HepG2 (cell line): ENCODE measurements around the gene PRKCE. TPM values are rescaled to one million over a fixed set of nuclear protein-coding genes. Genes with fewer than 3 reads are reported as not detected.

Experiments used
- ATF2 ChIP-seq: sonication (generic); formaldehyde crosslinking; IDR thresholded peaks from 2 replicates; pipeline ENCODE4 v1.4.0; 2020; ENCODE audit warnings: missing genetic modification reagents
- NFYB ChIP-seq: sonication (generic); formaldehyde crosslinking; IDR thresholded peaks from 2 replicates; pipeline ENCODE4 v1.4.0; 2020; ENCODE audit warnings: missing genetic modification reagents
- SP2 ChIP-seq: sonication (generic); formaldehyde crosslinking; IDR thresholded peaks from 2 replicates; pipeline ENCODE4 v1.5.1; 2020; ENCODE audit warnings: mild to moderate bottlenecking, missing genetic modification reagents
- ZFP36L1 ChIP-seq: sonication (generic); formaldehyde crosslinking; IDR thresholded peaks from 2 replicates; pipeline ENCODE4 v1.8.0; 2022; ENCODE audit warnings: mild to moderate bottlenecking, missing genetic modification reagents, moderate library complexity
- ZNF574 ChIP-seq: sonication (generic); formaldehyde crosslinking; IDR thresholded peaks from 2 replicates; pipeline ENCODE4 v1.4.0; 2020; ENCODE audit warnings: missing genetic modification reagents
- ZNF746 ChIP-seq: sonication (generic); formaldehyde crosslinking; IDR thresholded peaks from 2 replicates; pipeline ENCODE4 v1.8.0; 2022; ENCODE audit warnings: mild to moderate bottlenecking, missing genetic modification reagents
- ZNF766 ChIP-seq: sonication (generic); formaldehyde crosslinking; IDR thresholded peaks from 2 replicates; pipeline ENCODE4 v1.5.0; 2020; ENCODE audit warnings: missing genetic modification reagents, borderline replicate concordance
- polyA plus RNA-seq, 8 experiments: library from polyadenylated mRNA; depleted of rRNA in 3 of 8; stranded (reverse) in 7 of 8; unstranded in 1 of 8; fragments of >200 nt; fragmentation: Illumina TruSeq in 4 of 8; extraction: Trizol in 4 of 8; gene quantifications; 2 replicates each; pipeline versions ENCODE4 v1.2.1 to v1.2.3, GENCODE V29; 2011 to 2016; ENCODE audit warnings: low read depth in 4 of 8, missing spikeins in 1 of 8, mixed read lengths in 1 of 8; ENCODE audit not compliant: insufficient read depth in 1 of 8
- total RNA-seq, 5 experiments: library from RNA; depleted of rRNA; stranded (reverse); fragments of >200 nt; fragmentation: Illumina TruSeq; extraction: Trizol; gene quantifications; 2 replicates each; pipeline ENCODE4 v1.2.3, GENCODE V29; 2016; ENCODE audit warnings: low read depth in 1 of 5
- TF ChIP-seq, protein P1 (sequence below): sonication (generic); formaldehyde crosslinking; IDR thresholded peaks from 2 replicates; pipeline ENCODE4 v1.5.1; 2020; ENCODE audit warnings: missing genetic modification reagents, mild to moderate bottlenecking, borderline replicate concordance
- TF ChIP-seq, protein P2 (sequence below): sonication (generic); formaldehyde crosslinking; IDR thresholded peaks from 2 replicates; pipeline ENCODE4 v1.9.0; 2021; ENCODE audit warnings: missing genetic modification reagents, borderline replicate concordance
- TF ChIP-seq, protein P3 (sequence below): sonication (generic); formaldehyde crosslinking; IDR thresholded peaks from 2 replicates; pipeline ENCODE4 v1.5.1; 2020; ENCODE audit warnings: mild to moderate bottlenecking, missing genetic modification reagents, moderate library complexity
- TF ChIP-seq, protein P4 (sequence below): sonication (generic); formaldehyde crosslinking; IDR thresholded peaks from 2 replicates; pipeline ENCODE4 v1.5.1; 2020; ENCODE audit warnings: missing genetic modification reagents, mild to moderate bottlenecking, borderline replicate concordance
- TF ChIP-seq, protein P5 (sequence below): sonication (generic); IDR thresholded peaks from 2 replicates; pipeline ENCODE4 v1.6.1; 2016; ENCODE audit warnings: low read depth, borderline replicate concordance

The PRKCE gene
- total and polyA plus RNA-seq, 2 of the 13 experiments (the other 11 are each of a cell fraction or from before 2014, with no cell fraction given): 1.0 to 3.9 TPM

GRCh38 chr2:45652090-45653031 is 886 bp downstream of the PRKCE start (continued):
- TF ChIP-seq ZNF746 (CRISPR knock-in tag): no peak
- TF ChIP-seq, protein P1, sequence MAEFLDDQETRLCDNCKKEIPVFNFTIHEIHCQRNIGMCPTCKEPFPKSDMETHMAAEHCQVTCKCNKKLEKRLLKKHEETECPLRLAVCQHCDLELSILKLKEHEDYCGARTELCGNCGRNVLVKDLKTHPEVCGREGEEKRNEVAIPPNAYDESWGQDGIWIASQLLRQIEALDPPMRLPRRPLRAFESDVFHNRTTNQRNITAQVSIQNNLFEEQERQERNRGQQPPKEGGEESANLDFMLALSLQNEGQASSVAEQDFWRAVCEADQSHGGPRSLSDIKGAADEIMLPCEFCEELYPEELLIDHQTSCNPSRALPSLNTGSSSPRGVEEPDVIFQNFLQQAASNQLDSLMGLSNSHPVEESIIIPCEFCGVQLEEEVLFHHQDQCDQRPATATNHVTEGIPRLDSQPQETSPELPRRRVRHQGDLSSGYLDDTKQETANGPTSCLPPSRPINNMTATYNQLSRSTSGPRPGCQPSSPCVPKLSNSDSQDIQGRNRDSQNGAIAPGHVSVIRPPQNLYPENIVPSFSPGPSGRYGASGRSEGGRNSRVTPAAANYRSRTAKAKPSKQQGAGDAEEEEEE (CRISPR knock-in tag): no peak
- no peak for TF ChIP-seq ZNF574 (CRISPR knock-in tag)
- TF ChIP-seq, protein P2, sequence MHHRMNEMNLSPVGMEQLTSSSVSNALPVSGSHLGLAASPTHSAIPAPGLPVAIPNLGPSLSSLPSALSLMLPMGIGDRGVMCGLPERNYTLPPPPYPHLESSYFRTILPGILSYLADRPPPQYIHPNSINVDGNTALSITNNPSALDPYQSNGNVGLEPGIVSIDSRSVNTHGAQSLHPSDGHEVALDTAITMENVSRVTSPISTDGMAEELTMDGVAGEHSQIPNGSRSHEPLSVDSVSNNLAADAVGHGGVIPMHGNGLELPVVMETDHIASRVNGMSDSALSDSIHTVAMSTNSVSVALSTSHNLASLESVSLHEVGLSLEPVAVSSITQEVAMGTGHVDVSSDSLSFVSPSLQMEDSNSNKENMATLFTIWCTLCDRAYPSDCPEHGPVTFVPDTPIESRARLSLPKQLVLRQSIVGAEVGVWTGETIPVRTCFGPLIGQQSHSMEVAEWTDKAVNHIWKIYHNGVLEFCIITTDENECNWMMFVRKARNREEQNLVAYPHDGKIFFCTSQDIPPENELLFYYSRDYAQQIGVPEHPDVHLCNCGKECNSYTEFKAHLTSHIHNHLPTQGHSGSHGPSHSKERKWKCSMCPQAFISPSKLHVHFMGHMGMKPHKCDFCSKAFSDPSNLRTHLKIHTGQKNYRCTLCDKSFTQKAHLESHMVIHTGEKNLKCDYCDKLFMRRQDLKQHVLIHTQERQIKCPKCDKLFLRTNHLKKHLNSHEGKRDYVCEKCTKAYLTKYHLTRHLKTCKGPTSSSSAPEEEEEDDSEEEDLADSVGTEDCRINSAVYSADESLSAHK (CRISPR knock-in tag): no peak
- TF ChIP-seq, protein P3, sequence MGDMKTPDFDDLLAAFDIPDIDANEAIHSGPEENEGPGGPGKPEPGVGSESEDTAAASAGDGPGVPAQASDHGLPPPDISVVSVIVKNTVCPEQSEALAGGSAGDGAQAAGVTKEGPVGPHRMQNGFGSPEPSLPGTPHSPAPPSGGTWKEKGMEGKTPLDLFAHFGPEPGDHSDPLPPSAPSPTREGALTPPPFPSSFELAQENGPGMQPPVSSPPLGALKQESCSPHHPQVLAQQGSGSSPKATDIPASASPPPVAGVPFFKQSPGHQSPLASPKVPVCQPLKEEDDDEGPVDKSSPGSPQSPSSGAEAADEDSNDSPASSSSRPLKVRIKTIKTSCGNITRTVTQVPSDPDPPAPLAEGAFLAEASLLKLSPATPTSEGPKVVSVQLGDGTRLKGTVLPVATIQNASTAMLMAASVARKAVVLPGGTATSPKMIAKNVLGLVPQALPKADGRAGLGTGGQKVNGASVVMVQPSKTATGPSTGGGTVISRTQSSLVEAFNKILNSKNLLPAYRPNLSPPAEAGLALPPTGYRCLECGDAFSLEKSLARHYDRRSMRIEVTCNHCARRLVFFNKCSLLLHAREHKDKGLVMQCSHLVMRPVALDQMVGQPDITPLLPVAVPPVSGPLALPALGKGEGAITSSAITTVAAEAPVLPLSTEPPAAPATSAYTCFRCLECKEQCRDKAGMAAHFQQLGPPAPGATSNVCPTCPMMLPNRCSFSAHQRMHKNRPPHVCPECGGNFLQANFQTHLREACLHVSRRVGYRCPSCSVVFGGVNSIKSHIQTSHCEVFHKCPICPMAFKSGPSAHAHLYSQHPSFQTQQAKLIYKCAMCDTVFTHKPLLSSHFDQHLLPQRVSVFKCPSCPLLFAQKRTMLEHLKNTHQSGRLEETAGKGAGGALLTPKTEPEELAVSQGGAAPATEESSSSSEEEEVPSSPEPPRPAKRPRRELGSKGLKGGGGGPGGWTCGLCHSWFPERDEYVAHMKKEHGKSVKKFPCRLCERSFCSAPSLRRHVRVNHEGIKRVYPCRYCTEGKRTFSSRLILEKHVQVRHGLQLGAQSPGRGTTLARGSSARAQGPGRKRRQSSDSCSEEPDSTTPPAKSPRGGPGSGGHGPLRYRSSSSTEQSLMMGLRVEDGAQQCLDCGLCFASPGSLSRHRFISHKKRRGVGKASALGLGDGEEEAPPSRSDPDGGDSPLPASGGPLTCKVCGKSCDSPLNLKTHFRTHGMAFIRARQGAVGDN (CRISPR knock-in tag): peak; percentile 42; the same call in 1 of the 2 replicates
- TF ChIP-seq, protein P4, sequence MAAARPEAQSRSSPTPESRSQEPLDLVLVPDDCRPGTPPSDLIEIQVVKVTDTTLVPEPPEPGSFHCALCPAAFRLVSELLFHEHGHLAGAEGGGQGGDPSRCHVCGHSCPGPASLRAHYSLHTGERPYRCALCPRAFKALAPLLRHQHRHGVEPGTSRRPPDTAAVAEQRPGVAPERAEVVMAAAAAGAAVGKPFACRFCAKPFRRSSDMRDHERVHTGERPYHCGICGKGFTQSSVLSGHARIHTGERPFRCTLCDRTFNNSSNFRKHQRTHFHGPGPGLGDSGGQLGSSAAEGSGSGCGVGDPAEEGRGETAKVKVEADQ (CRISPR knock-in tag): no peak
- TF ChIP-seq ZFP36L1 (CRISPR knock-in tag): no peak
- no peak for TF ChIP-seq SP2 (CRISPR knock-in tag)
- no peak for TF ChIP-seq ZNF766 (CRISPR knock-in tag)
- no peak for TF ChIP-seq NFYB (CRISPR knock-in tag)
- TF ChIP-seq, protein P5, sequence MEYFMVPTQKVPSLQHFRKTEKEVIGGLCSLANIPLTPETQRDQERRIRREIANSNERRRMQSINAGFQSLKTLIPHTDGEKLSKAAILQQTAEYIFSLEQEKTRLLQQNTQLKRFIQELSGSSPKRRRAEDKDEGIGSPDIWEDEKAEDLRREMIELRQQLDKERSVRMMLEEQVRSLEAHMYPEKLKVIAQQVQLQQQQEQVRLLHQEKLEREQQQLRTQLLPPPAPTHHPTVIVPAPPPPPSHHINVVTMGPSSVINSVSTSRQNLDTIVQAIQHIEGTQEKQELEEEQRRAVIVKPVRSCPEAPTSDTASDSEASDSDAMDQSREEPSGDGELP: no peak
- no peak for TF ChIP-seq ATF2 (CRISPR knock-in tag)
